Activated CD4-positive, CD25-positive, alpha-beta regulatory T cell treated with anti-CD3 and anti-CD28 coated beads, Interleukin-2, amount 50 U/mL, for 24 hours (primary cell): Measurements from ENCODE around the gene PAXX.
"Not testable (repeated sequence)": the region's sequence is repeated elsewhere in the genome, so short reads cannot be mapped to it uniquely, and the experiment has no call there.

Experiments
- ATAC-seq, 2 donors: fragments of 150-1000 bp; cut with Tn5 transposase; one replicate each; pipeline ENCODE4 v1.10.0; 2021; ENCODE audit warnings: mild to moderate bottlenecking in 1 of 2, moderate library complexity in 1 of 2

The PAXX gene

DNA sequence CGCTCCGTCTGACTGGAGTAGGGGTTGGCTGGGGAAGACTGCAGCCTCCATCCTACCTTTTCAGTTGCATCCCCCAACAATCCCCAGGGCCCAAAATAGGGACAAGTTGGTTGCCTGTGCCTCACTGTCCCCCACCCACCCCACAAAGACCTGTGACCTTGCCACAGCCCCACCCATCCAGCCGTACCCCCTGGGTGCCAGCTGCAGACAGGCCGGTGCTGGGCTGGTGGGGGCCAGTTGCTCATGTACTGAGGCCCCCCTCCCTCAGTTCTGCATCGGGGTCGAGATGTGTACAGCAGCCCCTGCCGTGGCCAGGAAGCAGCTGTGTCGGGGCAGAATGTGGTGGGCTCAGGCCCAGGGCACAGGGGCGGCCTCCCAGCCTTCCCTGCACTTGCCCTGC lies 9.1 kb upstream of the PAXX start:
- ATAC-seq = no peak

GRCh38 chr9:136983656-136984314 lies 8.4 kb upstream of the PAXX start:
- no peak for ATAC-seq

DNA sequence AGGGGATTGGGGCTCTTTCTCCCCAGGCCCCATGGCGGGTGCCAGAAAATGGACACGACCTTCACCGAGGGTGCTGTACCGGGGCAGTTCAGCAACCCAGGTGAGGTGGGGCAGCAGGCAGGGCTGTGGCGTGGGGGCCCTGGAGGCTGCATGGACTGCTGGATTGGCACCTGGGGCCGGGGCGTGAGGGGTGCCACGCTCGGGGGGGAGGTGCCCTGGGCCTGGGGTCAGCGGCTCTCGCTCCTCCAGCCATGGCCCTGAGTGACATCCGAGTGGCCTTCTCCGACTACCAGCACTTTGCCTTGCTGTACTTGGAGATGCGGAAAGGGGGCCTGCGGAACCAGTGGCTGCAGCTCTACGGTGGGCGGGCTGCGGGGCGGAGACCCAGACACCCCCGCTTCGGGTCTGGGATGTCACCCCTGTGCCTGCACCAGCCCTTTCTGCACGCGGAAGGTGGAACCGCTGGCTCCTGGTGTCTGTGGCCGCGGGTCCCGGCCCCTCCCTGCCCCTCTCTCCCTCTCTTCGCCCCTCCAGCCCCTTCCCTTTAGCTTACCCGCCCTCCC lies 7.7 kb upstream of the PAXX start:
- ATAC-seq = no peak

GRCh38 chr9:136985027-136985602 lies 7.1 kb upstream of the PAXX start:
- no peak for ATAC-seq

DNA sequence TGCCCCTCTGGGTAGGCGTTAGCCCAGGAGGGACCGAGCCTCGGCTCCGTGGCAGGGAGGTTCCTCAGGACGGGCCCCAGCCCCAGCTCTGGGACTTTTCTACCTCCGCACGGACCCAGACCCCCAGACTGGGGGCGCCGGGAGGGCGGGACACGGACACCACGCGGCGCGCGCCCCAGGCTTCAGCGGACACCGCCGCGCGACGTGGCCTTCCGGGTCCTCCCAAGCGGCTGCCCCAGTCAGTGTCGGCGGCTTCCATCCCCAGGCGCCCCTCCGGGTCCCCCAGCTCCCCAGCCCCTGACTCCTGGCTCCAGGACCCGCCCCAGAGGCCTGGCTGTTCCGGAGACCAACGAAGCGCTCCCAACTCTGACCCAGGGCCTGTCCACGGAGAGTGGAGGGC lies 6.4 kb upstream of the PAXX start:
- no peak for ATAC-seq

GRCh38 chr9:136988872-136989271 lies 3.4 kb upstream of the PAXX start:
- ATAC-seq = no peak

DNA sequence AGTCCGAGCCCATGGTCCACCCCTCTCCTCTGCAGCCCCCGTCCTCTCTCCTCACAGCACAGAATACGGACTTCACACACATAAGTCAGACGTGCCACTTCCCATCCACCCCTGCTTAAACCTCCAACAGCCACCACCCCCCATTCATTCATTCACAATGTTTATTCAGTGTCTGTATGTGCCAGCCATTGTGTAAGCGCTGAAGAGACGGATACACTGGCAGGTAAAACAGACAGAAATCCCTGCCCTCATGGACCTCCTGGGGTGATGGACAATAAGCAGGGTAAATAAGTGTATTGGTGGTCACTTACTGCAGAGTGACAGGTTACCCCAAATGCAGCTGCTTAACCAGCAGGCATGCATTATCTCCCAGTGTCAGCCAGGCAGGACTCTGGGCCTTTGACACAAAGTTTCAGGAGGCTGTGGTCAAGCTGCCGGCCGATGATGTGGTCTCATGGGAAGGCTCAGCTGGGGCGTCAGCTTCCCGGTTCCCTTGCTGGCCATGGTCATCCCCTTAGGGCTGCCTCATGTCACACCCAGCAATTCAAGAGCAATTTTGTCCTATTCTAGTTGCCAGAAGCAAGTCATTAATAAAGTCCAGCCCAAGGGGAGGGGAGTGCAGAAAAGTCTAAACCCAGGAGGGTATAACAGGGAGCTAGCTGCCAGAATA lies 1.8 kb upstream of the PAXX start:
- no peak for ATAC-seq

DNA sequence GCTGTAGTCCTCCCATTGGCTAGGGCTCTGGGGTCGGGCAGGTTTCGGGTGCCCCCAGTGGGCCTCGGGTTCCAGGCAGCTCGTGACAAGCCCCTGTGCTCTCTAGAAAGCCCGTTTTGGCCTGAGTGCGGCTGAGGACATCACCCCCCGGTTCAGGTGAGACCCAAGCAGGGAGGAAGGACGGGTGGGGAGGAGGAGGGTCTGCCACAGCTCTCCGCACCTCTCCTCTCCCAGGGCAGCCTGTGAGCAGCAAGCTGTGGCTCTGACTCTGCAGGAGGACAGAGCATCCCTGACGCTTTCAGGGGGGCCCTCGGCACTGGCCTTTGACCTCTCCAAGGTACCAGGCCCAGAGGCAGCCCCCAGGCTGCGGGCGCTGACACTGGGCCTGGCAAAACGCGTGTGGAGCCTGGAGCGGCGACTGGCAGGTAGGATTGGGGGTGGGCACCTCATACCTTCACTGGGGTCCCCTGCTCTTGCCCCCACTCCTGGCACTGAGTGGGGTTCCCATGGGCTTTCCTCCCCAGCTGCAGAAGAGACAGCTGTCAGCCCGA lies 672 bp downstream of the PAXX start:
- ATAC-seq = no peak

GRCh38 chr9:136994180-136994887 lies 2.1 kb downstream of the PAXX start:
- ATAC-seq = no peak

DNA sequence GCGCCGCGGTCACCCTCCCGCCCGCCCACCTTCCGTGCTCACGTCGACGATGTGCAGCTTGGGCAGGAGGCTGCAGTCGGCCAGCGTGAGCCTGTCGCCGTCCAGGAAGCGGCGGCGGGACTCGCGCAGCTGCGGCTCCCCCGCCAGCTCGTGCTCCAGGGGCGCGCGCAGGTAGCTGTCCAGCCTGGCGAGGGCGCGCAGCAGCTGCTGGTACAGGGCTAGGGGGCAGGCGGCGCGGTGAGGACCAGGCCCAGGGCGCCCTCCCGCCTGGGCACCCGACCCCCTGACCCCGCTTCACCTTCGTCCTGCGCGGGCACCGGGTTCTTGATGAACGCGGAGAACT lies 2.6 kb downstream of the PAXX start:
- no peak for ATAC-seq

- ATAC-seq = no peak
Measured at GRCh38 chr9:136995362-136995761, 3.1 kb downstream of the PAXX start.

GRCh38 chr9:136995772-136996311 lies 3.6 kb downstream of the PAXX start:
- no peak for ATAC-seq

GRCh38 chr9:136996361-136997292 lies 4.4 kb downstream of the PAXX start, which contains the start of gene CLIC3:
Gene CLIC3 (minus strand): TSS chr9:136996568. CDS start chr9:136996543, 25 bp downstream.
- no peak for ATAC-seq

DNA sequence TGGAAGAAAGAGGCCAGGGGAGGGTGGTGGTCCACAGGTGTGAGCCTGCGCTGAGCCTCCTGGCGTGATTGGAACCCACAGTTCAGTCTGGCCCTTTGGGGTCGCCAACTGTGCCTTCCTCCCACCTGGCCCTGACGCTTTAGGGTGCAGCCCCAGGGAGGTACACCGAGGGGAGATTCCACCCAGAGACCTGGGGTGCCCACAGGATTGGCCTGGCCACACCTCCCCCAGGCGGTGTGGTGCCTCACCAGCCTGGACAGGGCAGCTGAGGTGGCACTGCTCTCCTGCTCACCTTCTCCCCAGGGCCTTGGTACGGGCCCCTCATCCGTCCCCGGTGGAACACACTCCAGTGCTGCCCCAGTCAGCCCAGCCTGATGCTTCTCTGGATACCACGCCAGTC lies 5.1 kb downstream of the PAXX start:
- ATAC-seq = no peak

DNA sequence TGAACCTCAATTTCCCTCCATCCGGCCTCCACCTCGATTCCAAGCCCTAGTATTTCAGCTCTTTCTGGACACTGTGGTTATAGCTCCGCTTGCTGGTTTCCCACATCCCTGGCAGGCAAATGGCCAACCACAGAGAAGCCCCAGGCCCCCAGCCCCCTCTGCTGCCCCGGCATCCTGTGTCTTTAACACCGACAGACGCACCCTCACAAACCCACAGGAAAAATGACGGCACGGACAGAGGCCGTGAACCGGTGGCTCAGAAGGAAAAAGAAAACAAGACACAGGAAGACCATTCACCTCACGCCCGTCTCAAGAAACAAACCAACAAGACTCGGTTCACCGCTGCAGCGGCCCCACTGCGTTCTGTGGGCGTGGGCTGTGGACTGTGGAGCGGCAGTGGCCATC lies 5.6 kb downstream of the PAXX start:
- no peak for ATAC-seq

- peak; percentile 56 to 66 for ATAC-seq
Measured at GRCh38 chr9:137000177-137000930, 8.1 kb downstream of the PAXX start.

DNA sequence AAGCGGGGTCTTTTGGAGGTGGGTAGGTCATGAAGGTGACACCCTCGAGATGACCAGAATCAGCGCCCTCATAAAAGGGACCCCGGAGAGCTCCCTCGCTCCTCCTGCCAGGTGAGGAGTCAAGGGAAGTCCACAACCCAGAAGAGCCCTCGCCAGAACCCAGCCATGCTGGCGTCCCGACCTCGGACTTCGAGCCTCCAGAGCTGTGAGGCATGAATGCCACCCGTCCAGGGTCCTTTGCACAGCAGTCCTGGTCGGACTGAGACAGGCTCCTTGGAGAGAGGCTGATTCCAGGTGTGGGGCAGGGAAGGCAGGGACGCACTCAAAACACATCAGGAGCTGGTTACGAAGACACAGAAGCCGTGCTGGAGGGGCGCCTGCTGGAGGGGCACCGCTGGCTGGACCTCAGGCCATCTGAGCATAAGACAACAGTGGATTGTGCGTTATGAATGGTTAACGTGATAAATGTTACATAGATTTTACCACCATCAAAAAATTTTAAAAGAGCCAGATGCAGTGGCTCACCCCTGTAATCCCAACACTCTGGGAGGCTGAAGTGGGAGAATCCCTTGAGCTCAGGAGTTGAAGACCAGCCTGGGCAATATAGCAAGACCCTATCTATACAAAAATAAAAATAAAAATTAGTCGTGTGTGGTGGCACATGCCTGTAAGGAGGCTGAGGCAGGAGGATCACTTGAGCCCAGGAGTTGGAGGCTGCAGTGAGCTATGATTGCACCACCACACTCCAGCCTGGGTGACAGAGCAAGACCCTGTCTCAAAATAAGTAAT lies 9.8 kb downstream of the PAXX start:
- ATAC-seq = no peak

DNA sequence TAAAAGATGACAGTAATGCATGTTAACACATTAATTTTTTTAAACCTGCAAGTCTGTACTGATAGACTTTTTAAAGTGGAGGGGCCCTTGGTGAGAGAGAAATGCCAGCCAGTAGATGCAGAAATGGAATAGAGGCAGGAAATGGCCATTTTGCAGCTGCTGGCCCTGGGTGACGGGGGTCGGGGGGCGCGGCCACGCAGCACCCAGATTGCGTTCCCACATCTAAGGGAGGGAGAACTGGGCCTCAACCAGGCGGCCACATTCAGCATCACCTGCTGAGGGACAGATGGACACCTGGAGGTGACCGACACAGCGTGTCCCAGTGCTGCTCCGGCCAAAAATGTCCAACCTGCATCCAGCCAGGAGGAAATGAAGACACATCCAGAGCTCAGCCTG lies 10.4 kb downstream of the PAXX start:
- ATAC-seq = no peak

GRCh38 chr9:137004285-137004684 lies 12.1 kb downstream of the PAXX start:
- not testable (repeated sequence) for ATAC-seq
